Smooth muscle cell (in vitro differentiated cells): ENCODE results near the gene LRRC63. TPM values are rescaled to one million over a fixed set of nuclear protein-coding genes. Genes with fewer than 3 reads are reported as not detected.

ENCODE experiments used
- DNase-seq: peaks from one replicate; lab custom pipeline; 2025; ENCODE audit not compliant: unreplicated experiment; lab: John Stamatoyannopoulos, UW
- H2AFZ ChIP-seq: fragments of 200-600 bp; sonication (generic); 2 replicates; pipeline ENCODE4 v1.6.0; 2016; ENCODE audit warnings: antibody characterized with exemption, low read depth, mild to moderate bottlenecking
- H3F3A ChIP-seq: fragments of 200-600 bp; sonication (generic); 2 replicates; pipeline ENCODE4 v1.6.0; 2017; ENCODE audit warnings: antibody characterized with exemption, low read depth
- H3K27ac ChIP-seq: fragments of 200-600 bp; sonication (generic); 2 replicates; pipeline ENCODE4 v1.5.1; 2016; ENCODE audit warnings: low read depth, mild to moderate bottlenecking
- H3K27me3 ChIP-seq: fragments of 200-600 bp; sonication (generic); 2 replicates; pipeline ENCODE4 v1.6.1; 2016; ENCODE audit warnings: low read depth, mild to moderate bottlenecking
- H3K36me3 ChIP-seq: fragments of 200-600 bp; sonication (generic); 2 replicates; pipeline ENCODE4 v1.5.1; 2016; ENCODE audit warnings: low read depth
- H3K4me1 ChIP-seq: fragments of 200-600 bp; sonication (generic); 2 replicates; pipeline ENCODE4 v1.5.1; 2016; ENCODE audit warnings: low read depth
- H3K4me2 ChIP-seq: fragments of 200-600 bp; sonication (generic); 2 replicates; pipeline ENCODE4 v1.6.0; 2016; ENCODE audit warnings: mild to moderate bottlenecking
- H3K4me3 ChIP-seq: fragments of 200-600 bp; sonication (generic); 2 replicates; pipeline ENCODE4 v1.5.1; 2016; ENCODE audit warnings: mild to moderate bottlenecking
- H3K79me2 ChIP-seq: fragments of 200-600 bp; sonication (generic); 2 replicates; pipeline ENCODE4 v1.6.0; 2016; ENCODE audit warnings: low read depth, mild to moderate bottlenecking
- H3K9ac ChIP-seq: fragments of 200-600 bp; sonication (generic); 2 replicates; pipeline ENCODE4 v1.6.0; 2016; ENCODE audit warnings: low read depth
- H3K9me3 ChIP-seq: fragments of 200-600 bp; sonication (generic); replicated peaks from 2 replicates; pipeline ENCODE4 v1.5.1; 2016; ENCODE audit warnings: low read depth
- H4K20me1 ChIP-seq: fragments of 200-600 bp; sonication (generic); 2 replicates; pipeline ENCODE4 v1.6.0; 2016; ENCODE audit warnings: low read depth
- CTCF ChIP-seq: fragments of 200-600 bp; sonication (generic); IDR thresholded peaks from 2 replicates; pipeline ENCODE4 v1.5.1; 2017; ENCODE audit warnings: borderline replicate concordance, mild to moderate bottlenecking, antibody characterized with exemption; ENCODE audit not compliant: insufficient read depth, poor library complexity, severe bottlenecking
- WGBS: methylation state at CpG from one replicate; pipeline ENCODE4 v1.1.7; 2016; ENCODE audit warnings: low lambda C conversion rate; 5-methylcytosine and 5-hydroxymethylcytosine counted together
- polyA plus RNA-seq: library from polyadenylated mRNA; unstranded; fragments of >200 nt; fragmentation: Nextera tagmentation; extraction: Ambion mirVana; gene quantifications from 2 replicates; pipeline ENCODE4 v1.2.1, GENCODE V29; 2016
- total RNA-seq: library from RNA; depleted of rRNA; stranded (reverse); fragments of >200 nt; gene quantifications from 2 replicates; pipeline ENCODE4 v1.2.3, GENCODE V29; 2014

The LRRC63 gene
- total and polyA plus RNA-seq, 2 experiments from 2014 or later, result 0.16 TPM; not detected in 1

DNA sequence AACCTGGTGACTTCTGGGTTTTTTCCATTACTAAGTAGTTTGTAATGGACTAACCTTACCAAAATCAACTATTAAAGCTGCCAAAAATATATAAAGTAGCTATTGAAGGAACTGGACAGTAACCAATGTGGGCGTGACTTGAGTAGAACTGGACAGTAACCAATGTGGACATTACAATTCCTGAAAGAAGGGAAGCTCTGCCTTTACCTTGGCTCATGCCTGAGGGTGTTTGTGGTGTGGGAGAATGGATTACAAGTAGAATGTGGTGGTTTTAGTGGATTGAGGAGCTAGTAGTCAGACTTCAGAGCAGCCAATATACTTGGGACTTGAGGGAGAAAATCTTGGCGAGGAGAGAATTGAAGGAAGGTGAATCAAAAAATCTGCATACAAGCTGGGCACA, 17.5 kb downstream of the LRRC63 start:
- no peak overlapping the region for H3K27ac ChIP-seq
- no peaks in the 10 kb centered on the region for H3K4me1 ChIP-seq
- no peak for DNase-seq
- no peaks in the 10 kb centered on the region for H3F3A ChIP-seq
- H2AFZ ChIP-seq, result no peak overlapping the region
- 98% methylated on average over 2 of the region's 2 CpGs for WGBS
- no peaks in the 10 kb centered on the region for H4K20me1 ChIP-seq
- no peaks in the 10 kb centered on the region for H3K36me3 ChIP-seq
- H3K4me2 ChIP-seq, result no peak overlapping the region
- H3K4me3 ChIP-seq, result no peak overlapping the region
- no peaks in the 10 kb centered on the region for H3K79me2 ChIP-seq
- H3K9me3 ChIP-seq, result no peaks in the 10 kb centered on the region
- H3K27me3 ChIP-seq, result no peaks in the 10 kb centered on the region
- H3K9ac ChIP-seq, result no peak overlapping the region
- TF ChIP-seq CTCF, result no peak

- whole genome bisulfite sequencing, result 96% methylated on average over 3 of the region's 3 CpGs
These were observed 20.6 kb downstream of the LRRC63 start for GRCh38 chr13:46232281-46232680.

DNA sequence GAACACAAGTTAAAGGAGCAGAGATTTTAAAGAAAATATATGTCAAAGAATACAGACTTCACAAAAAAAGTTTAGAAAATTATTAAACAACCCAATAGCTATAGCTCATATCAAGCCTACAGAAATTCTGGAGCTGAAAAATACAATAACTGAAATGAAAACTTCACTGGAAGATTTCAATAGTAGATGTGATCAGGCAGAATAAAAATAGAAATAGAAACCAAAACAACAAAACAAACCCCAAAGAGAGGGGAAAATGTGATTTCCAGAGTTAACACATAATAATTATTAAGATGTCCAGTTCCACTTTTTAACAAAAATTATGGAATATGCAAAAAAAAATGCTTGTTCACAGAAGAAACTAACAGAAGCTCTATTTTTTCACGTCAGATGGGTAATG, 23.6 kb downstream of the LRRC63 start:
- Histone ChIP-seq H3K36me3 (no peaks in the 10 kb centered on the region), H2AFZ (no peak overlapping the region), H3K9ac (no peak overlapping the region), H3K4me2 (no peak overlapping the region), H3K79me2 (no peaks in the 10 kb centered on the region), H3K4me3 (no peak overlapping the region), H3K27me3 (no peaks in the 10 kb centered on the region), H3K27ac (no peak overlapping the region), H3F3A (no peaks in the 10 kb centered on the region), H4K20me1 (no peaks in the 10 kb centered on the region), H3K9me3 (no peaks in the 10 kb centered on the region), H3K4me1 (no peaks in the 10 kb centered on the region)
- WGBS, result 96% methylated on average over 1 of the region's 1 CpG
- no peak for DNase-seq
- no peak for TF ChIP-seq CTCF

More at GRCh38 chr13:46232281-46232680, 20.6 kb downstream of the LRRC63 start:
- no peak overlapping the region for H3K4me2 ChIP-seq
- no peak overlapping the region for H3K4me3 ChIP-seq
- no peak overlapping the region for H3K9ac ChIP-seq
- no peak for DNase-seq
- H3K36me3 ChIP-seq, result no peaks in the 10 kb centered on the region
- H3K9me3 ChIP-seq, result no peaks in the 10 kb centered on the region
- H3K27me3 ChIP-seq, result no peaks in the 10 kb centered on the region
- no peaks in the 10 kb centered on the region for H4K20me1 ChIP-seq
- no peaks in the 10 kb centered on the region for H3F3A ChIP-seq
- no peak overlapping the region for H3K27ac ChIP-seq
- no peaks in the 10 kb centered on the region for H3K4me1 ChIP-seq
- no peaks in the 10 kb centered on the region for H3K79me2 ChIP-seq
- H2AFZ ChIP-seq, result no peak overlapping the region
- no peak for TF ChIP-seq CTCF

DNA sequence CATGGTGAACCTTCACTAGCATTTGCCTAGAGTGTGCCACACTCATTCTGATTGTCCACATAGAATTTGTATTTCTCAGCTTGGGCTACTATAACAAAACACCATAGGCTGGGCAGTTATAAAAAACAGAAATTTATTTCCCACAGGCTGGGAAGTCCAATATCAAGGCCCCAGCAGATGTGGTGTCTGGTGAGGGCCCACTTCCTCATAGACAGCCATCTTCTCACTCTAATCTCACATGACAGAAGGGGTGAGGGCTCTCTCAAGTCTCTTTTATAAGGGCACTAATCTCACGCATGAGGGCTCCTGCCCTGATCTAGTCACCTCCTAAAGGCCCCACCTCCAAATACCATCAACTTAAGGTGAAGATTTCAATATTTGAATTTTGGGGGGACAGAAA, 53.6 kb downstream of the LRRC63 start:
- H3K4me2 ChIP-seq, result no peak overlapping the region
- no peaks in the 10 kb centered on the region for H3K36me3 ChIP-seq
- H3K27ac ChIP-seq, result no peak overlapping the region
- H3K4me1 ChIP-seq, result no peaks in the 10 kb centered on the region
- 88% methylated on average over 1 of the region's 1 CpG for WGBS
- no peak for DNase-seq
- H3K4me3 ChIP-seq, result no peak overlapping the region
- H3K9me3 ChIP-seq, result no peaks in the 10 kb centered on the region
- H3K79me2 ChIP-seq, result no peaks in the 10 kb centered on the region
- no peaks in the 10 kb centered on the region for H3F3A ChIP-seq
- no peaks in the 10 kb centered on the region for H3K27me3 ChIP-seq
- no peak overlapping the region for H3K9ac ChIP-seq
- no peaks in the 10 kb centered on the region for H4K20me1 ChIP-seq
- no peak for TF ChIP-seq CTCF
- no peak overlapping the region for H2AFZ ChIP-seq
